Measurements from ENCODE around the gene SEC22A.

Gene SEC22A

GRCh38 chr3:123267821-123268220 lies 66.1 kb downstream of the SEC22A start:
- no peak for DNase-seq

- DNase-seq: no peak
These were observed 69.1 kb downstream of the SEC22A start for GRCh38 chr3:123270818-123271217.

GRCh38 chr3:123271466-123272159 lies 69.9 kb downstream of the SEC22A start:
- no peak for DNase-seq

GRCh38 chr3:123272547-123272946 lies 70.8 kb downstream of the SEC22A start:
- no peak for DNase-seq

- DNase-seq: no peak
These were observed 73.9 kb downstream of the SEC22A start for GRCh38 chr3:123275691-123276090.

GRCh38 chr3:123276346-123277006 lies 74.7 kb downstream of the SEC22A start:
- DNase-seq: no peak

- no peak for DNase-seq
These were observed 75.4 kb downstream of the SEC22A start for GRCh38 chr3:123277106-123277505.

- DNase-seq: no peak
These were observed 76.7 kb downstream of the SEC22A start for GRCh38 chr3:123278446-123278845.

- no peak for DNase-seq
These were observed 77.4 kb downstream of the SEC22A start for GRCh38 chr3:123279121-123279520.

GRCh38 chr3:123281406-123281805 lies 79.7 kb downstream of the SEC22A start:
- DNase-seq: no peak

- no peak for DNase-seq
These were observed 80.2 kb downstream of the SEC22A start for GRCh38 chr3:123281929-123282328.

GRCh38 chr3:123282461-123282860 lies 80.7 kb downstream of the SEC22A start:
- no peak for DNase-seq

GRCh38 chr3:123283074-123283473 lies 81.3 kb downstream of the SEC22A start:
- DNase-seq: no peak

GRCh38 chr3:123283657-123284398 lies 82.1 kb downstream of the SEC22A start:
- DNase-seq: no peak

- DNase-seq: no peak
These were observed 82.8 kb downstream of the SEC22A start for GRCh38 chr3:123284399-123285010.

- no peak for DNase-seq
These were observed 83.3 kb downstream of the SEC22A start for GRCh38 chr3:123285066-123285465.

GRCh38 chr3:123285479-123285878 lies 83.7 kb downstream of the SEC22A start:
- no peak for DNase-seq

GRCh38 chr3:123285931-123286307 lies 84.2 kb downstream of the SEC22A start:
- no peak for DNase-seq

- no peak for DNase-seq
These were observed 84.7 kb downstream of the SEC22A start for GRCh38 chr3:123286308-123287023.

- DNase-seq: no peak
These were observed 85.6 kb downstream of the SEC22A start for GRCh38 chr3:123287051-123287961.

GRCh38 chr3:123287962-123288302 lies 86.2 kb downstream of the SEC22A start:
- DNase-seq: no peak
